NCI-H446 (cell line): Measurements from ENCODE around the gene ABHD17A.
"Not testable (repeated sequence)": the region's sequence is repeated elsewhere in the genome, so short reads cannot be mapped to it uniquely, and the experiment has no call there.

Experiments used
- DNase-seq, 2 experiments: peaks; one replicate each; lab custom pipeline; 2025; lab: John Stamatoyannopoulos, UW

ABHD17A gene

GRCh38 chr19:1910177-1910576, 24.9 kb upstream of the ABHD17A start:
- DNase-seq: no peak

- DNase-seq: no peak
Measured at GRCh38 chr19:1909761-1910080, 24.4 kb upstream of the ABHD17A start.

DNA sequence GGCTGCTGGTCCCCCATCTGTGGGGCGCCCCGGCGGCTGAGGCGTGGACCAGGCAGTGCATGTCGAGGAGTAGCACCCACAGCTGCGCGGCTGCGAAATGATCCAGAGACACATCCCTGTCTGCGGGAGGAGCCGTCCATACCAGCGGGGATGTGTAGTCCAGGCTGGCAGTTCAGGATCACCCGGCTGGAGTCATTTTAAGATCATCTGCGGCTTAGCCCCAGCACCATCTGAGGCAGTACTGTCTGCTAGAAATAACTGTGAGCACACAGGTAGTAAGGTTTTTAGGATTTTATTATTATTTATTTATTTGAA, 23.0 kb upstream of the ABHD17A start:
- no peak for DNase-seq

DNA sequence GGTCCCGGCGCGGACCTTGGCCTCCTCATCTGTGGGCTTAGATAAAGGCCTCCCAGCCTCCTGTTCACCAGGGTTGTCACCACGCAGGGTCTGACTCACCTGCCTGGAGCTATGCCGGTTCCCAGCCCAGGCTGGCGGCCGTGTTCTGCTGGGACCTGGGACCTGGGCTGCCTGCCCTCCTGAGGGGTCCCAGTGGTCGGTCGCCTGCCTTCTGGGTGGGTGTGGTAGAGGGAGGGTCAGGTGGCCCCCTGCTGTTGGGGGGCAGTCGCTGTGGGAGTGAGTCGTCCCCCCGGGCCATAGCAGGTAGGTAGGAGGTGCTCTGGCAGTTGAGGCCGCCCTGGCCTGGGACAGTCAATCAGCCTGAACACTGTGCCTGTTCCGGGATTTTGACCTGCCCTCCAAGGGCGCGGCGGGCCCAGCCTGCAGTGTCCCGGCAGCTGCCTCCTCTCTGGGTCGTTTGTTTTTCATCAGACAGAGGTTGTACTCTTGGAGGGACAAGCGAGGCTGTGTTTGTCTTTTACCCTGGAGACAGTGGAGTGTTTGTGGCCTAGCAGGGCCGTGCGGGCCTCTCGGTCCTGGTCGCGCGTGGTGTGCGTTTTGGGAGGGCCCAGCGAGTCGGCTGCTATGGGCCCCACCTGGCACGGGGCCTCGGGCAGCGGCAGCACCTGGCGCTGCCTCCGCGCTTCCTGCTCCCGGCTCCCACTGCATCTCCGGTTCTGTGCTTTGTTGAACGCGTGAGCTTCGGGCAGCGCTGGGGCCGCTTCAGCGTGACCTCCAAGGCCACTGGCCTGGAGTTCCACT, 22.5 kb upstream of the ABHD17A start:
- no peak for DNase-seq

DNA sequence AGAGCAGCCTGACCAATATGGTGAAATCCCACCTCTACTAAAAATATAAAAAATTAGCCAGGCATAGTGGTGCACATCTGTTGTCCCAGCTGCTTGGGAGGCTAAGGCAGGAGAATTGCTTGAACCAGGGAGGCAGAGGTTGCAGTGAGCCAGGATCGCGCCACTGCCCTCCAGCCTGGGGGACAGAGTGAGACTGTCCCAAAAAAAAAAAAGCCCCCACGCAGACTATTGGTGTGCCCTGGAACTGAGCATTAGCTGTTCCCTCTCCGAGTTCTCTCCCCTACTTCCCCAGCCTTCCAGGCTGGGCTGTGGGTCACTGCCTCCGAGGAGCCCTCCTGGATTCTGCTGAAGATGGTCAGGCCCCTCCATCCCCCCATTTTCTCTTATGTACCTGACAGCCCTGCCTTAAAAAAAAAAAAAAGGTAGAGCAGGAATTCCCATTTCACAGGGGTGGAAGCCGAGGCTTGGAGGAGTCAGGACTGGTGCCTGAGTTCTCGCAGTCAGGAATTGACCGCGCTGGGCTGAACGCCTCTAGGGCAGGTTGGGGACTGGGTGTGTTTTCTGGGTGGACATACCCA, 21.8 kb upstream of the ABHD17A start:
- no peak for DNase-seq

DNA sequence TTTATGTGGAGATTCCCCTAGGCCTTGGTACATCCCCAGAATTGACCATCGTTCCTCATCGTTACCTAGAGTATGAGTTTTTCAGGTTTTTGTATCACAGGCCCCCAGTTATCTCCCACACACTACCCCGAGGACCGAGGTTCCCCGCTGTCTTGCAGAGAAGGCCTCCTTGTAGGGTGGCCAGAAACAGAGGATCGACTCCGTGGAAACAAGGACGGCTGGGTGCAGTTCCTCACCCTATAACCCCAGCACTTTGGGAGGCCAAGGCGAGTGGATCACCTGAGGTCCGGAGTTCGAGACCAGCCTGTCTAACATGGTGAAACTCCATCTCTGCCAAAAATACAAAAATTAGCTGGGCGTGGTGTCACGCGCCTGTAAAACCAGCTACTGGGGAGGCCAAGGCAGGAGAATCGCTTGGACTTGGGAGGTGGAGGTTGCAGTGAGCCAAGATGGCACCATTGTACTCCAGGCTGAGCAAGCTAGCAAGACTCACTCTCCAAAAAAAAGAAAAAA, 20.6 kb upstream of the ABHD17A start:
- DNase-seq: no peak

DNA sequence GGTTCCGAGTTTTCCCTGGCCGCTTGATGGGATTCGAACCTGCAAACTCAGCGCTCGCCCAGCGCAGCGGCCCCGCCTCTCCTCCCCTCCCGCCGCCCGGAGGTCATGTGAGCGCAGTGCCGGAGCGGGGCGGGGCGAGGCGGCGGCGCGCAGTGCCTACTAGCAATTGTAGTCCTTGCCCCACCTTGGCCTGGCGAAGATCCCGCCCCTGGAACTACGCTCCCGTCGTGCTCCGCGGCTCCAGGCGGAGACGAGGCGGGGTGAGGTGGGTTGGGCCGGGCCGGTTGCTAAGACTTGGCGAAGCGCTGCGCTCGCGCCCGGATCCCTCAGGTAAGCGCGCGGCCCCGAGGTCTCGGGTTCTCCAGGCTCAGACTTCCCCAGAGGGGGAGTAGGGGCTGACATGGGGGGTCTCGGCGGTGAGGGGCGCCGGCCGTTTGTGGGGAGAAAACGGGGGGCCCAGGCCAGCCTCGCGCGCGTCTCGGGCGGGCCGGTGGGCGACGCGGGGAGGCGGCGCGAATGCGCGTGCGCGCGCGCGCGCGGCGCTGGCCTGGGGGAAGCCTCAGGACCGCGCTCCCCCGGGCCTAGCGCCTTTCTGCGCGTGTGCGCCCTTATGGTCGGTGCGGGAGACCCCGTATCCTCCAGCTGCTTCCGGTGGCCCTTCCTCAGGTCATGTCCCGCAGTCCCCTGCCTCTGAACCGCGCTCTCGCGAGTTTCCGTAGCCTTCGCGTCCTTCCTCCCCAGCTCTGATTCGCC, 20.0 kb upstream of the ABHD17A start, which contains the start of the genes ADAT3 and SCAMP4:
TSS of gene ADAT3 (plus strand) at position 290 of the 753 bp plus-strand sequence. CDS start 6,649 bp downstream, outside the sequence.
TSS of gene SCAMP4 (plus strand) at position 290 of the 753 bp plus-strand sequence. CDS start 9,621 bp downstream, outside the sequence.
- DNase-seq: peak; percentile 98 to 100

DNA sequence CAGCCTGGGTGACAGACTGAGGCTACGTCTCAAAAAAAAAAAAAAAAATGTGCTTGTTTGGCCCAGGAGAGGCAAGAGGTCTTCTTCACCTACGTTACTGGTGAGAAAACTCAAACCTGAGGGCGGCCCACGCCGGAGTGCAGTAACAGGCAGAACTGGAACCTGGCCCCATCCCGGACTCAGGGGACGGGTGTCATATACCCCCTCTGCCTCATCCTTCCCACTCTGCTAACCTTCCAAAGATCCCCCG, 19.5 kb upstream of the ABHD17A start:
- no peak for DNase-seq

DNA sequence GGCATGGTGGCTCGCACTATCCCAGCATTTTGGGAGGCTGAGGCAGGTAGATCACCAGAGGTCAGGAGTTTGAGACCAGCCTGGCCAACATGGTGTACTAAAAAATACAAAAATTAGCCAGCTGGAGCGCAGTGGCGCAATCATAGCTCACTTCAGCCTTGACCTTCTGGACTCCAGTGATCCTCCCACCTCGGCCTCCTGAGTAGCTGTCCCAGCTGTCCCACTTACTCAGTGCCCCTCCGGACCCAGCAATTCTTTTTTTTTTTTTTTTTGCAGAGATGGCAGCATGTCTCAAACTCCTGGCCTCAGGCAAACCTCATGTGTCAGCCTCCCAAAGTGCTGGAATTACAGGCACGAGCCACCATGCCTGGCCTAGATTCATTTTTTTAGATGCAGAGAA, 17.6 kb upstream of the ABHD17A start:
- DNase-seq: no peak

- DNase-seq: no peak
Measured at GRCh38 chr19:1901940-1902404, 16.7 kb upstream of the ABHD17A start.

DNA sequence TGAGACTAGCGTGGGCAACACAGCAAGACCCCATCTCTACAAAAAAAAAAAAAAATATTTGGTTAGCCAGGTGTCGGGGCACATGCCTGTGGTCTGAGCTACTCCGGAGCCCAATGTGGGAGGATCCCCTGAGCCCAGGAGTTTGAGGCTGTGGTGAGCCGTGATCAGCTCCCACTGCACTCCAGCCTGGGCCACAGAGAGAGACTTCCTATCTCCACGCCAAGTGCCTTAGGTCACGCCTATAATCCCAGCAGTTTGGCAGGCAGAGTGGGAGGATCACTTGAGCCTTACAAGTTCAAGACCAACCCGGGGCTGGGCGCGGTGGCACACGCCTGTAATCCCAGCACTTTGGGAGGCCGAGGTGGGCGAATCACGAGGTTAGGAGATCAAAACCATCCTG, 11.2 kb upstream of the ABHD17A start:
- no peak for DNase-seq

- no peak for DNase-seq
Measured at GRCh38 chr19:1893791-1894190, 8.5 kb upstream of the ABHD17A start.

DNA sequence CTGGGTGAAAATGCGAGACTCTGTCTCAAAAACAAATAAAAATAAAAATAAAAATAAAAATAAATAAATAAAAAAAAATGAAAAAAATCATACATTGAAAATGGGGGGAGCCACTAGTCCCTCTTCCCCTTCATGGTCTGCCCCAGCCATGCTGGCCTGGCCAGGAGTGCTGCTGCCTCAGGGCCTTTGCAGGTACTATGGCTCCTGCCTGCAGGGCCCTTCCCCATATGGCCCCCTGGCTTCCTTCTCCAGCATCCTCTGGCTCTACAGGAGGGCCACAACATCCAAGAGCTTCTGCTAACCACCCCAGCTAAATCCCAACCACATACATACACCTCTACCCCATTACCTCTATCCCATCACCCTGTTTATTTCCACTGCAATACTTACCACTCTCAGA, 4.6 kb upstream of the ABHD17A start:
- DNase-seq: no peak

DNA sequence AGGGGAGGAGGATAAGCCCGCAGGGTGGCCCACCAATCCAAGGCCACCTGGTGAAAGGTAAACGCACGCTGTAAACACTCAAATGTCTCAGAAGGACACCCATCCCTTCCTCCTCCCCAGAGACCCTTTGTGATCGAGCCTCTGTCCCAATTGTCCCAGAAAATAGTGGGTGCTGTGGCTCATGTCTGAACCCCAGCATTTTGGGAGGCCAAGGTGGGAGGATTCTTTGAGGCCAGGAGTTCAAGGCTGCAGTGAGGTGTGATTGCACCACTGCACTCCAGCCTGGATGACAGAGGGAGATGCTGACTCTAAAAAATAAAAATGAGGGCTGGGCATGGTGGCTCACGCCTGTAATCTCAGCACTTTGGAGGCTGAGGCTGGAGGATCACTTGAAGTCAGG, 3.1 kb upstream of the ABHD17A start:
- DNase-seq: no peak

GRCh38 chr19:1886360-1886759, 1.1 kb upstream of the ABHD17A start:
- not testable (repeated sequence) for DNase-seq

DNA sequence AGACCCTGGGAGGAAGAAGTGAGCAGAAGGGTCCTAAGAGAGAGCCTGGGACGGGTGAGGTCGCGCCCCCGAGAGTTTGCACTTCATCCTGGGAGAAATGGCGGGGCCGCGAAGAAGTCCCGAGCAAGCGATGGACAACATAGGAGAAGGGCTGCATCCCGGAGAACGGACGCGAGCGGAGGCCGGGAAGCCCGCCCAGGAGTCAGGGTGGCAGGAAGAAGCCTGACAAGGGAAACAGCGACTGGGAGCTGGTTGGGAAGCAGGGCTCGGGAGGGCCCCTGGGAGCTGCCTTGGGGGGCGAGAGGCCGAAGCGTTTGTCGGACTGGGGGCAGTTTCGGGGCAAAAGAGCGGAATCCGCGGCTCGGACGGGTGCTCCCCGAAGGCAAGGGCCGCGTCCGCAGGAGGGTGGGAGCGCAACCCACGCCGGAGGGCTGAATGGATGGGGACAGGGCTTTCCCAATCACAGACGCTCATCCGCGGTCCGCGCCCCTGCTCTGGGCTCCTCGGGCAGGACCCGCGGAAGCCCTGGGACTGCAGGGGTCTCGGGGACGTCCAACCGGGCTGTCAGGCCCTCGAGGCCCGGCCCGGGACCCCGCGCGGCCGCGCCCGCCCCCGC, 469 bp downstream of the ABHD17A start:
- DNase-seq: no peak

- DNase-seq: no peak
Measured at GRCh38 chr19:1884291-1884718, 991 bp downstream of the ABHD17A start.

DNA sequence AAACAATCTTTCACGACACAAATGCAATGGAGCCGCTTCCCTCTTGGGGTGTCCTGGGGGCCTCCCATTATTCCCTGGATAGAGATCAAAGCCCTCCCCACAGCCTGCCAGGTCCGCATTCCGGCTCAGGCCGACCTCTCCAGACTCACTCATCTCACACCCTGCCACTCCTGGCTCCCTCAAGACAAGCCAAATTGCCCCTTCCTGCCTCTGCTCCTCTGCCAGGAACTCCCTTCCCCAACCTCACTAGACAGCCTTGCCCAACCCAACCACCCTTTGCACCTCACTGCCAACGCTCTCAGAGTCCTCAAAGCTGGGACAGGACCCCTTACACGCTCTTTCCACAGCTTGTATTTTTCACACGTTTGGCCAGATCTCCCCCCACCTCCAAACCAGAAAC, 1.5 kb downstream of the ABHD17A start:
- no peak for DNase-seq

DNA sequence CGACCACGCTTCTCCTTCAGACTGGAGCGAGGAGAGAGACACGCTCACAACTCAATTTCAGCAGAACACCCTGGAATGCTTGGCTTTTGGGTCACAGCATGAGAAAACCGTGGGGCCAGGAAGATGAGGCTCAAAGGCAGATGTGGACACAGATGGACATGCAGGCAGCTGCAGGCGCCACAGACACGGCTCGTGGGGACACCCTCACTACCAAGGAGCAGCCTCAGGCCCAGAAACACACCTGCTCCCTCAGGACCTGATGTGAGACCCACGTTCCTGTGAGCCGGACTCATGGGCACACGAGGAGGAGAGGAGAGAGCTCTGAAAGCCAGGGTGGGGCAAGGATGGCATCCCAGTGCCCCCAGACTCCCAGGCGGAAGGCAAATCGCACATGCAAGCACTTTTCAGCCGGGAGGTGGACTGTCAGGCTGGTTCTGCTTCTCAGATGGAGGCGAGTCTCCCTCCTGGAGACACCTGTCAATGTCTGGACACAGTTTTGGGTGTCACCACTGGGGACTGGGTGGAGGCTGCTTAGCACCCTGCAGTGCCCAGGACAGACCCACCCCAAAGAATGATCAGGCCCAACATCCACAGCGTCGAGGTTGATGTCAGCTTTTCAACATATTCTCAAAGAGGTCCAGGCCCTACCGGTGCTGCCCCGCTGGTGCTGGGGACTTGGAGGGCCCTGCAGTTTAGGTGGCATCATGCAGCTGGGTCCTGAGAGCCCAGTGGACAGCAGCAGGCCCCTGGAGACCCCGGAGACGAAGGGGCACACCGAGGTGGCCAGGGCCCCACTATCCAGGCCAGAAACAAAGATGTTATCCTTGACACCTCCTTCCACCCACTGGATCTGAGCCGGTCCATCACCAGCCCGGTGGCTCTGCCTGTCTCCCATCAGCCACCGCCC, 2.3 kb downstream of the ABHD17A start:
- DNase-seq: no peak

- DNase-seq: no peak
Measured at GRCh38 chr19:1882089-1882785, 3.1 kb downstream of the ABHD17A start.
